Ecto neural progenitor cell (in vitro differentiated cells): ENCODE measurements around the gene BARX2.
"Not testable (repeated sequence)": the region's sequence is repeated elsewhere in the genome, so short reads cannot be mapped to it uniquely, and the experiment has no call there.

ENCODE experiments used
- DNase-seq: peaks from one replicate; pipeline ENCODE4 v3.0.0-alpha.2; 2018; ENCODE audit warnings: low spot score

The BARX2 gene

GRCh38 chr11:129375751-129376657 lies at the start of gene BARX2:
BARX2 (plus strand) TSS chr11:129375848; CDS start chr11:129376036, 188 bp downstream.
- peak; percentile 78 for DNase-seq

GRCh38 chr11:129326921-129327320 lies 48.7 kb upstream of the BARX2 start:
- DNase-seq, result no peak

- not testable (repeated sequence) for DNase-seq
Observed at GRCh38 chr11:129327708-129328107, 47.9 kb upstream of the BARX2 start.

- no peak for DNase-seq
Observed at GRCh38 chr11:129328756-129329155, 46.9 kb upstream of the BARX2 start.

- no peak for DNase-seq
Observed at GRCh38 chr11:129331217-129331616, 44.4 kb upstream of the BARX2 start.

GRCh38 chr11:129331871-129332274 lies 43.8 kb upstream of the BARX2 start:
- peak; percentile 87 for DNase-seq

GRCh38 chr11:129333873-129334272 lies 41.8 kb upstream of the BARX2 start:
- no peak for DNase-seq

- DNase-seq, result not testable (repeated sequence)
Observed at GRCh38 chr11:129344301-129344940, 31.2 kb upstream of the BARX2 start.

- DNase-seq, result no peak
Observed at GRCh38 chr11:129346916-129347315, 28.7 kb upstream of the BARX2 start.

- no peak for DNase-seq
Observed at GRCh38 chr11:129348813-129349212, 26.8 kb upstream of the BARX2 start.

- DNase-seq, result no peak
Observed at GRCh38 chr11:129352676-129353075, 23.0 kb upstream of the BARX2 start.

GRCh38 chr11:129354691-129355090 lies 21.0 kb upstream of the BARX2 start:
- no peak for DNase-seq

- no peak for DNase-seq
Observed at GRCh38 chr11:129359748-129360147, 15.9 kb upstream of the BARX2 start.

GRCh38 chr11:129364143-129364654 lies 11.4 kb upstream of the BARX2 start:
- peak; percentile 91 for DNase-seq

GRCh38 chr11:129365816-129366215 lies 9.8 kb upstream of the BARX2 start:
- DNase-seq, result no peak

GRCh38 chr11:129366737-129367597 lies 8.7 kb upstream of the BARX2 start:
- no peak for DNase-seq

- no peak for DNase-seq
Observed at GRCh38 chr11:129368889-129369672, 6.6 kb upstream of the BARX2 start.

GRCh38 chr11:129370715-129371114 lies 4.9 kb upstream of the BARX2 start:
- no peak for DNase-seq

- DNase-seq, result peak; percentile 57
Observed at GRCh38 chr11:129372609-129373488, 2.8 kb upstream of the BARX2 start.

GRCh38 chr11:129373489-129373953 lies 2.1 kb upstream of the BARX2 start:
- no peak for DNase-seq
